ENCODE results near the gene FLNC. TPM values are rescaled to one million over a fixed set of nuclear protein-coding genes. Genes with fewer than 3 reads are reported as not detected.

Gene FLNC
- total and polyA plus RNA-seq, 2 of the 4 experiments (the other 2 are of a cell fraction) = 116 to 154 TPM

DNA sequence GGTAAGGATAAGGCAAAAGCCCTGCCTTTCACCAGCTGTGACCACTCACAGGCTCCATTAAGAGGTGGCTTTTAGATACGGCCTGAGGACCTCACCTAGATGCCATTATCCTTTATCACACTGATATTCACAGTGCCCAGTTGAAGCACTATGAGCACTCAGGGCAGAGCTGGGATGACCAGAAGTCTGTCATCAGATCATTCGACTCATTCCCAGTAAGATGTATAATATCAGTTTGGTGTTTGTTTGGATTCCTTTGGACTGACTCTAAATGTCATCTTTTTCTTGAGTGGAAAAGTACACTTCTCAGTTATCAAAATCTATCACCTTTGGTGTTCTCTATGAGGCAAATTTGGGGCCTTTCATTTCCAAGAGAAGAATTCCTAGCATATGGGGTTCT is 19.7 kb upstream of the FLNC start:
- H4K8ac ChIP-seq (ENCODE audit: low read depth in 2 of 2, low read length in 2 of 2) = no peak overlapping the region
- no peak overlapping the region for H3K27ac ChIP-seq (ENCODE audit: insufficient read depth, low read length)
- H2AK5ac ChIP-seq (ENCODE audit: low read depth, low read length) = no peak overlapping the region
- H3K9me1 ChIP-seq (ENCODE audit: insufficient read depth, low read length) = peaks cover 10% of the 10 kb centered on the region
- no peak overlapping the region for H3K4me2 ChIP-seq (ENCODE audit: low read depth, low read length)
- no TSS peak for BruUV-seq (replicated peaks)
- no peak overlapping the region for H4K91ac ChIP-seq (ENCODE audit: insufficient read depth, low read depth, low read length)
- no peaks in the 10 kb centered on the region for H3K9me3 ChIP-seq (ENCODE audit: control insufficient read depth, insufficient read depth, low read length)
- H3K23ac ChIP-seq (ENCODE audit: low read depth, low read length) = no peak overlapping the region
- H3K14ac ChIP-seq (replicated peaks; ENCODE audit: low read depth, low read length) = peak overlapping the region; percentile 78
- ATAC-seq (ENCODE audit: low read depth) = peak; percentile 87
- no peak overlapping the region for H2BK120ac ChIP-seq (ENCODE audit: low read depth, low read length)
- no peaks in the 10 kb centered on the region for H4K20me1 ChIP-seq (ENCODE audit: insufficient read depth, low read length)
- peaks cover 21% of the 10 kb centered on the region for H3K36me3 ChIP-seq (ENCODE audit: control insufficient read depth, insufficient read depth, low read length)
- H3K4me1 ChIP-seq (ENCODE audit: control insufficient read depth, insufficient read depth, low read length) = peaks cover 10% of the 10 kb centered on the region
- H2BK20ac ChIP-seq (ENCODE audit: low read depth, low read length) = 0 out of 2 replicates have a peak overlapping the region, but pooled peaks have one; percentile 34
- TF ChIP-seq MAZ (IDR thresholded peaks at IDR 0.05; ENCODE audit: borderline replicate concordance, low read depth, low read length) (no peak), BHLHE40 (IDR thresholded peaks at IDR 0.05; ENCODE audit: low read depth, low read length) (no peak), MAFK (IDR thresholded peaks at IDR 0.05; ENCODE audit: low read depth, low read length) (no peak), MXI1 (IDR thresholded peaks at IDR 0.05; ENCODE audit: borderline replicate concordance, low read depth, low read length) (no peak), POLR2A (IDR thresholded peaks at IDR 0.05; ENCODE audit: low read depth, low read length) (no peak), FOS (IDR thresholded peaks at IDR 0.05; ENCODE audit: low read depth, low read length) (no peak), RCOR1 (IDR thresholded peaks at IDR 0.05; ENCODE audit: insufficient replicate concordance, low read length) (no peak), CEBPB (IDR thresholded peaks at IDR 0.05; ENCODE audit: low read depth, low read length) (no peak), SMC3 (IDR thresholded peaks at IDR 0.05; ENCODE audit: low read depth, low read length) (no peak), CHD1 (IDR thresholded peaks at IDR 0.05; ENCODE audit: low read depth, low read length) (no peak), RFX5 (IDR thresholded peaks at IDR 0.05; ENCODE audit: low read depth, low read length) (no peak), RAD21 (IDR thresholded peaks at IDR 0.05; ENCODE audit: low read length) (no peak), NFE2L2 (IDR thresholded peaks at IDR 0.05; ENCODE audit: low read depth, low read length) (no peak)
- TF ChIP-seq, protein P1, sequence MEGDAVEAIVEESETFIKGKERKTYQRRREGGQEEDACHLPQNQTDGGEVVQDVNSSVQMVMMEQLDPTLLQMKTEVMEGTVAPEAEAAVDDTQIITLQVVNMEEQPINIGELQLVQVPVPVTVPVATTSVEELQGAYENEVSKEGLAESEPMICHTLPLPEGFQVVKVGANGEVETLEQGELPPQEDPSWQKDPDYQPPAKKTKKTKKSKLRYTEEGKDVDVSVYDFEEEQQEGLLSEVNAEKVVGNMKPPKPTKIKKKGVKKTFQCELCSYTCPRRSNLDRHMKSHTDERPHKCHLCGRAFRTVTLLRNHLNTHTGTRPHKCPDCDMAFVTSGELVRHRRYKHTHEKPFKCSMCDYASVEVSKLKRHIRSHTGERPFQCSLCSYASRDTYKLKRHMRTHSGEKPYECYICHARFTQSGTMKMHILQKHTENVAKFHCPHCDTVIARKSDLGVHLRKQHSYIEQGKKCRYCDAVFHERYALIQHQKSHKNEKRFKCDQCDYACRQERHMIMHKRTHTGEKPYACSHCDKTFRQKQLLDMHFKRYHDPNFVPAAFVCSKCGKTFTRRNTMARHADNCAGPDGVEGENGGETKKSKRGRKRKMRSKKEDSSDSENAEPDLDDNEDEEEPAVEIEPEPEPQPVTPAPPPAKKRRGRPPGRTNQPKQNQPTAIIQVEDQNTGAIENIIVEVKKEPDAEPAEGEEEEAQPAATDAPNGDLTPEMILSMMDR (conservative IDR thresholded peaks at IDR 0.05; ENCODE audit: low read depth, low read length) = no peak
- TF ChIP-seq, protein P2, sequence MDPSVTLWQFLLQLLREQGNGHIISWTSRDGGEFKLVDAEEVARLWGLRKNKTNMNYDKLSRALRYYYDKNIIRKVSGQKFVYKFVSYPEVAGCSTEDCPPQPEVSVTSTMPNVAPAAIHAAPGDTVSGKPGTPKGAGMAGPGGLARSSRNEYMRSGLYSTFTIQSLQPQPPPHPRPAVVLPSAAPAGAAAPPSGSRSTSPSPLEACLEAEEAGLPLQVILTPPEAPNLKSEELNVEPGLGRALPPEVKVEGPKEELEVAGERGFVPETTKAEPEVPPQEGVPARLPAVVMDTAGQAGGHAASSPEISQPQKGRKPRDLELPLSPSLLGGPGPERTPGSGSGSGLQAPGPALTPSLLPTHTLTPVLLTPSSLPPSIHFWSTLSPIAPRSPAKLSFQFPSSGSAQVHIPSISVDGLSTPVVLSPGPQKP (IDR thresholded peaks at IDR 0.05; ENCODE audit: borderline replicate concordance, low read depth, low read length) = no peak
- TF ChIP-seq, protein P3, sequence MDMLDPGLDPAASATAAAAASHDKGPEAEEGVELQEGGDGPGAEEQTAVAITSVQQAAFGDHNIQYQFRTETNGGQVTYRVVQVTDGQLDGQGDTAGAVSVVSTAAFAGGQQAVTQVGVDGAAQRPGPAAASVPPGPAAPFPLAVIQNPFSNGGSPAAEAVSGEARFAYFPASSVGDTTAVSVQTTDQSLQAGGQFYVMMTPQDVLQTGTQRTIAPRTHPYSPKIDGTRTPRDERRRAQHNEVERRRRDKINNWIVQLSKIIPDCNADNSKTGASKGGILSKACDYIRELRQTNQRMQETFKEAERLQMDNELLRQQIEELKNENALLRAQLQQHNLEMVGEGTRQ (IDR thresholded peaks at IDR 0.05; ENCODE audit: low read depth, low read length) = no peak
- H3K79me1 ChIP-seq (ENCODE audit: low read depth in 1 of 2, low read length in 2 of 2) = no peaks in the 10 kb centered on the region; a peak in 1 of 4 replicates
- H3K9ac ChIP-seq (ENCODE audit: low read depth, low read length) = no peak overlapping the region
- peak overlapping the region; percentile 60 for H2AK9ac ChIP-seq (replicated peaks; ENCODE audit: low read depth, low read length, poor library complexity)
- POLR2A ChIA-PET (ENCODE audit: unreplicated experiment) = no interaction called here
- WGBS, 2 experiments (ENCODE audit: extremely low coverage in 2 of 2, insufficient read length in 1 of 2) = no CpG with 5 or more reads among the region's 2 CpGs
- DNase-seq = peak; percentile 49
- in situ Hi-C loops (cut with MboI; ENCODE audit: low sequenced_read_pairs) (no loop called here), dilution Hi-C loops (cut with HindIII; ENCODE audit: low sequenced_read_pairs, unreplicated experiment) (no loop called here), intact Hi-C loops (cut with micrococcal nuclease) (no loop called here)
- no peak overlapping the region for H3K4ac ChIP-seq (ENCODE audit: low read depth, low read length)
- H3K27me3 ChIP-seq (ENCODE audit: control insufficient read depth, insufficient read depth, low read length) = no peaks in the 10 kb centered on the region
- CTCF ChIA-PET = no interaction called here
- no peak overlapping the region for H3K4me3 ChIP-seq (ENCODE audit: insufficient read depth, low read depth, low read length)
- no peak overlapping the region for H2BK5ac ChIP-seq (ENCODE audit: low read depth, low read length, poor library complexity, severe bottlenecking)
- no peak overlapping the region for H3K18ac ChIP-seq (ENCODE audit: low read depth, low read length)
- H3K56ac ChIP-seq (ENCODE audit: extremely low read depth, insufficient read depth, low read length) = no peak overlapping the region
- no peak overlapping the region for H4K5ac ChIP-seq (ENCODE audit: low read depth, low read length)
- H2AFZ ChIP-seq (replicated peaks; ENCODE audit: low read length, poor library complexity) = no peak overlapping the region
- no peak overlapping the region for H2BK15ac ChIP-seq (ENCODE audit: low read depth, low read length)

Data from IMR-90 (cell line).